ENCODE results near the gene PPP2R3B. TPM values are rescaled to one million over a fixed set of nuclear protein-coding genes. Genes with fewer than 3 reads are reported as not detected.
A peak's percentile ranks its signal among the peaks of the same experiment; 100 is the strongest.

The PPP2R3B gene
- total RNA-seq, 2 experiments from 2014 or later = 31.7 to 32.2 TPM

GRCh38 chrX:323721-324628, 62.7 kb downstream of the PPP2R3B start:
- peak; percentile 51 for DNase-seq
- CTCF ChIA-PET = no interaction called here
- intact Hi-C loops (cut with micrococcal nuclease) = no loop called here
- H3K4me1 Mint-ChIP-seq (ENCODE audit: low read depth) = peaks cover 14% of the 10 kb centered on the region
- H3K27me3 Mint-ChIP-seq = no peaks in the 10 kb centered on the region
- H3K9me3 Mint-ChIP-seq = no peaks in the 10 kb centered on the region
- H3K36me3 Mint-ChIP-seq = no peaks in the 10 kb centered on the region
- peak overlapping the region; percentile 15 for H3K27ac Mint-ChIP-seq
- peak overlapping the region; percentile 49 for H3K4me3 Mint-ChIP-seq
- POLR2A ChIA-PET = no interaction called here

- Mint-ChIP-seq H3K9me3 (no peaks in the 10 kb centered on the region), H3K4me3 (peak overlapping the region; percentile 81), H3K27ac (peak overlapping the region; percentile 77), H3K4me1 (ENCODE audit: low read depth) (peaks cover 25% of the 10 kb centered on the region), H3K27me3 (no peaks in the 10 kb centered on the region), H3K36me3 (peaks cover 6% of the 10 kb centered on the region)
- DNase-seq = peak; percentile 28
- intact Hi-C loops (cut with micrococcal nuclease) = no loop called here
- ChIA-PET CTCF (no interaction called here), POLR2A (no interaction called here)
Measured at GRCh38 chrX:320126-320783, 66.5 kb downstream of the PPP2R3B start.

- ChIA-PET POLR2A (no interaction called here), CTCF (no interaction called here)
- Mint-ChIP-seq H3K36me3 (peaks cover 6% of the 10 kb centered on the region), H3K27ac (peak overlapping the region; percentile 77), H3K4me3 (peak overlapping the region; percentile 81), H3K4me1 (ENCODE audit: low read depth) (peaks cover 23% of the 10 kb centered on the region), H3K27me3 (no peaks in the 10 kb centered on the region), H3K9me3 (no peaks in the 10 kb centered on the region)
- peak; percentile 20 for DNase-seq
- intact Hi-C loops (cut with micrococcal nuclease) = loop anchor here (2.0 kb wide), 4 partner anchors 889 to 1341 kb away; partner anchors contain the start of genes ASMTL and SLC25A6
Measured at GRCh38 chrX:319579-320125, 67.1 kb downstream of the PPP2R3B start.

- Mint-ChIP-seq H3K4me1 (ENCODE audit: low read depth) (peaks cover 23% of the 10 kb centered on the region), H3K4me3 (peak within 1 kb of the TSS; percentile 91), H3K27me3 (no peaks in the 10 kb centered on the region), H3K27ac (peak within 1 kb of the TSS; percentile 99), H3K9me3 (no peaks in the 10 kb centered on the region), H3K36me3 (peaks cover 6% of the 10 kb centered on the region)
- intact Hi-C loops (cut with micrococcal nuclease) = loop anchor here (1.0 to 2.0 kb wide), 7 partner anchors 36 to 1342 kb away; partner anchors contain the start of genes ASMTL and SLC25A6
- CTCF ChIA-PET = no interaction called here
- POLR2A ChIA-PET = no interaction called here
- DNase-seq = peak; percentile 99
Measured at GRCh38 chrX:318739-319578, 67.7 kb downstream of the PPP2R3B start, which contains the start of gene GTPBP6. GTPBP6 (minus strand) TSS chrX:318796; CDS start chrX:318787, 9 bp downstream.

- Mint-ChIP-seq H3K27ac (peak overlapping the region; percentile 99), H3K27me3 (no peaks in the 10 kb centered on the region), H3K36me3 (peaks cover 14% of the 10 kb centered on the region), H3K4me1 (ENCODE audit: low read depth) (peaks cover 20% of the 10 kb centered on the region), H3K9me3 (no peaks in the 10 kb centered on the region), H3K4me3 (peak overlapping the region; percentile 91)
- POLR2A ChIA-PET = no interaction called here
- intact Hi-C loops (cut with micrococcal nuclease) = loop anchor here (1.0 to 2.0 kb wide), 7 partner anchors 35 to 1343 kb away; partner anchors contain the start of genes ASMTL and SLC25A6
- CTCF ChIA-PET = no interaction called here
- peak; percentile 99 for DNase-seq
Measured at GRCh38 chrX:318068-318738, 68.5 kb downstream of the PPP2R3B start.

GRCh38 chrX:317424-318067, 69.2 kb downstream of the PPP2R3B start:
- peak overlapping the region; percentile 99 for H3K27ac Mint-ChIP-seq
- H3K36me3 Mint-ChIP-seq = peaks cover 17% of the 10 kb centered on the region
- no peak for DNase-seq
- H3K9me3 Mint-ChIP-seq = no peaks in the 10 kb centered on the region
- H3K4me1 Mint-ChIP-seq (ENCODE audit: low read depth) = peaks cover 16% of the 10 kb centered on the region
- peak overlapping the region; percentile 91 for H3K4me3 Mint-ChIP-seq
- ChIA-PET POLR2A (no interaction called here), CTCF (no interaction called here)
- intact Hi-C loops (cut with micrococcal nuclease) = loop anchor here (1.0 to 2.0 kb wide), 7 partner anchors 34 to 1343 kb away; partner anchors contain the start of genes ASMTL and SLC25A6
- H3K27me3 Mint-ChIP-seq = no peaks in the 10 kb centered on the region

- Mint-ChIP-seq H3K27me3 (no peaks in the 10 kb centered on the region), H3K36me3 (peaks cover 22% of the 10 kb centered on the region), H3K9me3 (no peaks in the 10 kb centered on the region), H3K4me3 (peak overlapping the region; percentile 48), H3K27ac (peak overlapping the region; percentile 62), H3K4me1 (ENCODE audit: low read depth) (peaks cover 15% of the 10 kb centered on the region)
- ChIA-PET POLR2A (no interaction called here), CTCF (no interaction called here)
- no peak for DNase-seq
- intact Hi-C loops (cut with micrococcal nuclease) = no loop called here
Measured at GRCh38 chrX:316351-317325, 70.1 kb downstream of the PPP2R3B start.

GRCh38 chrX:314781-315595, 71.7 kb downstream of the PPP2R3B start:
- no peaks in the 10 kb centered on the region for H3K9me3 Mint-ChIP-seq
- ChIA-PET CTCF (no interaction called here), POLR2A (no interaction called here)
- H3K27me3 Mint-ChIP-seq = no peaks in the 10 kb centered on the region
- H3K36me3 Mint-ChIP-seq = peaks cover 23% of the 10 kb centered on the region
- intact Hi-C loops (cut with micrococcal nuclease) = no loop called here
- no peak overlapping the region for H3K27ac Mint-ChIP-seq
- no peak overlapping the region for H3K4me3 Mint-ChIP-seq
- no peak for DNase-seq
- H3K4me1 Mint-ChIP-seq (ENCODE audit: low read depth) = peaks cover 11% of the 10 kb centered on the region

GRCh38 chrX:314049-314448, 72.7 kb downstream of the PPP2R3B start:
- Mint-ChIP-seq H3K4me1 (ENCODE audit: low read depth) (peaks cover 11% of the 10 kb centered on the region), H3K9me3 (no peaks in the 10 kb centered on the region), H3K27me3 (no peaks in the 10 kb centered on the region), H3K36me3 (peaks cover 29% of the 10 kb centered on the region), H3K27ac (no peak overlapping the region), H3K4me3 (no peak overlapping the region)
- intact Hi-C loops (cut with micrococcal nuclease) = no loop called here
- ChIA-PET CTCF (no interaction called here), POLR2A (no interaction called here)
- no peak for DNase-seq

- H3K27me3 Mint-ChIP-seq = no peaks in the 10 kb centered on the region
- peaks cover 29% of the 10 kb centered on the region for H3K36me3 Mint-ChIP-seq
- no peaks in the 10 kb centered on the region for H3K9me3 Mint-ChIP-seq
- H3K27ac Mint-ChIP-seq = no peak overlapping the region
- intact Hi-C loops (cut with micrococcal nuclease) = no loop called here
- POLR2A ChIA-PET = no interaction called here
- peaks cover 11% of the 10 kb centered on the region for H3K4me1 Mint-ChIP-seq (ENCODE audit: low read depth)
- DNase-seq = no peak
- CTCF ChIA-PET = no interaction called here
- H3K4me3 Mint-ChIP-seq = no peak overlapping the region
Measured at GRCh38 chrX:313546-313945, 73.2 kb downstream of the PPP2R3B start.
